ENCODE measurements around the gene ADTRP.
"Not testable (repeated sequence)": the region's sequence is repeated elsewhere in the genome, so short reads cannot be mapped to it uniquely, and the experiment has no call there.

The ADTRP gene

DNA sequence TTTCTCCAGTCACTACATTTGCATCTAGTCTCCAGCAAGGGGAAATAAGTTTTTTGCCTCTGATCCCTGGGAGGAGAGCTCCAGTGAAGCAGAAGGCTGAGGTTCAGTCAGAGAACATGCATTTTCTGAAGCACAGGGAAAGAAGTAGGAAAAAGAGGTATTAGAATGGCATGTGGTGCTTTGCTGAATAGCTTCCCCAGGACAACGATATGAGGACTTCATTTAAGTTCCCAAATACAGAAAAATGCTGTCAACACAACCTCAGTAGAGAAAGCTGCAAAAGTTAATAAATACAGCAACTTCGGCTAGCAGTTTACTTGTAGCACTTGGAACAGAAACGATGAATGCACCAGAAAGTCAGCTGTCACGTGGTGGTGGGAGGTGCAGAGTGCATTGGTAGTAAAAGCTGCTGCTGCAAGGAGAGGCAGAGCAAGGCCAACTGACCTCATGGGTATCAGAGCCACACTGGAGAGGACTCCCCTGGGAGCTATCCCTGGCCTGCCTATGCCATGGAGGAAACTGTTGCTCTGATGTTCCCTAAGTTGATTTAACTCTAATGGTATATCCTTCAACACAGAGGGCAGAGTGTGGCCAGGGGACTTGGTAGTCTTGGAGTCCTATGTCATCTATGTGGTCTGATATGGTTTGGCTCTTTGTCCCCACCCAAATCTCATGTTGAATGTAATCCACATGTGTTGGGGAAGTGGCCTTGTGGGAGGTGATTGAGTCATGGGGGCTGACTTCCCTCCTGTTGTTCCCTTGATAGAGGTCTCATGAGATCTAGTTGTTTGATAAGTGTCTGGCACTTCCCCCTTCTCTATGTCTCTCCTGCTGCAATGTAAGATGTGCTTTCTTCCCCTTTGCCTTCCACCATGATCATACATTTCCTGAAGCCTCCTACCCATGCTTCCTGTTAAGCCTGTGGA is 85.9 kb downstream of the ADTRP start:
- Histone ChIP-seq H3K9me3 (ENCODE audit: severe bottlenecking) (no peaks in the 10 kb centered on the region), H3K4me3 (ENCODE audit: low read depth, low read length) (no peak overlapping the region), H3K36me3 (no peaks in the 10 kb centered on the region), H3K27ac (no peak overlapping the region), H3K27me3 (ENCODE audit: insufficient read depth, low read depth, severe bottlenecking) (no peaks in the 10 kb centered on the region)
- TF ChIP-seq, protein P1, sequence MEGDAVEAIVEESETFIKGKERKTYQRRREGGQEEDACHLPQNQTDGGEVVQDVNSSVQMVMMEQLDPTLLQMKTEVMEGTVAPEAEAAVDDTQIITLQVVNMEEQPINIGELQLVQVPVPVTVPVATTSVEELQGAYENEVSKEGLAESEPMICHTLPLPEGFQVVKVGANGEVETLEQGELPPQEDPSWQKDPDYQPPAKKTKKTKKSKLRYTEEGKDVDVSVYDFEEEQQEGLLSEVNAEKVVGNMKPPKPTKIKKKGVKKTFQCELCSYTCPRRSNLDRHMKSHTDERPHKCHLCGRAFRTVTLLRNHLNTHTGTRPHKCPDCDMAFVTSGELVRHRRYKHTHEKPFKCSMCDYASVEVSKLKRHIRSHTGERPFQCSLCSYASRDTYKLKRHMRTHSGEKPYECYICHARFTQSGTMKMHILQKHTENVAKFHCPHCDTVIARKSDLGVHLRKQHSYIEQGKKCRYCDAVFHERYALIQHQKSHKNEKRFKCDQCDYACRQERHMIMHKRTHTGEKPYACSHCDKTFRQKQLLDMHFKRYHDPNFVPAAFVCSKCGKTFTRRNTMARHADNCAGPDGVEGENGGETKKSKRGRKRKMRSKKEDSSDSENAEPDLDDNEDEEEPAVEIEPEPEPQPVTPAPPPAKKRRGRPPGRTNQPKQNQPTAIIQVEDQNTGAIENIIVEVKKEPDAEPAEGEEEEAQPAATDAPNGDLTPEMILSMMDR (IDR thresholded peaks at IDR 0.05; ENCODE audit: low read depth, low read length) = no peak
- DNase-seq = no peak

DNA sequence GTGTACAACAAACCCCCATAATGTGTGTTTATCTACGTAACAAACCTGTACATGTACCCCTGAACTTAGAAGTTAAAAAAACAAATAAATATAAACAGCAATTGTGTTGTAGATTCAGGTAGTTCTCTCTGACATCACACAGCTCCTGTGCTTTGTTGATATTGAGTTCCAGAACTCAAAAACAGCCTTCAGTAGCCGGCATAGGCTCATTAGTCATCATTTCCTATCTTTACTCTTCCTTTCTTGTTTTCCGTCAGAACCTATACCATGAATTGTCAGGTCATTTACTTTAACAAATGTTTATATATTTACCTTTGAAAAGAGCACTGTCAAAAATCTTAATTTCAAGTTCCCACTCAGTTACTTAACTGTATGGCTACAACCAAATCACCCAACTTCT is 88.8 kb downstream of the ADTRP start:
- Histone ChIP-seq H3K27me3 (ENCODE audit: insufficient read depth, low read depth, severe bottlenecking) (no peaks in the 10 kb centered on the region), H3K36me3 (no peaks in the 10 kb centered on the region), H3K27ac (no peak overlapping the region), H3K4me3 (ENCODE audit: low read depth, low read length) (no peak overlapping the region), H3K9me3 (ENCODE audit: severe bottlenecking) (no peaks in the 10 kb centered on the region)
- DNase-seq = no peak
- TF ChIP-seq, protein P1 (IDR thresholded peaks at IDR 0.05; ENCODE audit: low read depth, low read length) = no peak

DNA sequence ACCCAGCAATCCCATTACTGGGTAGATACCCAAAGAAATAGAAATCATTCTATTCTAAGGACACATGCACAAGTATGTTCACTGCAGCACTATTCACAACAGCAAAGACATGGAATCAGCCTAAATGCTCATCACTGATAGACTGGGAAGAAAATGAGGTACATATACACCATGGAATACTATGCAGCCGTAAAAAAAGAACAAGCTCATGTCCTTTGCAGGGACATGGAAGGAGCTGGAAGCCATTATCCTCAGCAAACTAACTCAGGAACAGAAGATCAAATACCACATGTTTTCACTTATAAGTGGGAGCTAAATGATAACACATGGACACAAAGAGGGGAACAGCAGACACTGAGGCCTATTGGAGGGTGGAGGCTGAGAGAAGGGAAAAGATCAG is 89.2 kb downstream of the ADTRP start:
- not testable (repeated sequence) for H3K36me3 ChIP-seq; H3K27ac ChIP-seq; DNase-seq; H3K4me3 ChIP-seq (ENCODE audit: low read depth, low read length); H3K9me3 ChIP-seq (ENCODE audit: severe bottlenecking); H3K27me3 ChIP-seq (ENCODE audit: insufficient read depth, low read depth, severe bottlenecking)

DNA sequence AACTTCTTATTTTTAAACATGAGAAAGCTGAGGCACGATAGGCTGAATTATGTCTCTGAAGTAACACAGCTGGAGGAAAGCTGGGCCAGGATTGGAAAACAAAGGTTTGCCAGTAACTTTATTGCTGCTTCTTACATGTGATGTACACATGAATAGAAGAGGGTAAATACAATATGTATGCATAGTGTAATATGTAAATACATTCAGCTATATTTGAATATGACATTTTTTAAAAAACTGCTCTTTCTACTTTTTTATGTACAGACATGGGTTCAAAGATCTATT is 90.2 kb downstream of the ADTRP start:
- H3K4me3 ChIP-seq (ENCODE audit: low read depth, low read length) = no peak overlapping the region
- H3K36me3 ChIP-seq = no peaks in the 10 kb centered on the region
- no peaks in the 10 kb centered on the region for H3K9me3 ChIP-seq (ENCODE audit: severe bottlenecking)
- no peak for DNase-seq
- TF ChIP-seq, protein P1 (IDR thresholded peaks at IDR 0.05; ENCODE audit: low read depth, low read length) = no peak
- H3K27ac ChIP-seq = no peak overlapping the region
- H3K27me3 ChIP-seq (ENCODE audit: insufficient read depth, low read depth, severe bottlenecking) = no peaks in the 10 kb centered on the region

DNA sequence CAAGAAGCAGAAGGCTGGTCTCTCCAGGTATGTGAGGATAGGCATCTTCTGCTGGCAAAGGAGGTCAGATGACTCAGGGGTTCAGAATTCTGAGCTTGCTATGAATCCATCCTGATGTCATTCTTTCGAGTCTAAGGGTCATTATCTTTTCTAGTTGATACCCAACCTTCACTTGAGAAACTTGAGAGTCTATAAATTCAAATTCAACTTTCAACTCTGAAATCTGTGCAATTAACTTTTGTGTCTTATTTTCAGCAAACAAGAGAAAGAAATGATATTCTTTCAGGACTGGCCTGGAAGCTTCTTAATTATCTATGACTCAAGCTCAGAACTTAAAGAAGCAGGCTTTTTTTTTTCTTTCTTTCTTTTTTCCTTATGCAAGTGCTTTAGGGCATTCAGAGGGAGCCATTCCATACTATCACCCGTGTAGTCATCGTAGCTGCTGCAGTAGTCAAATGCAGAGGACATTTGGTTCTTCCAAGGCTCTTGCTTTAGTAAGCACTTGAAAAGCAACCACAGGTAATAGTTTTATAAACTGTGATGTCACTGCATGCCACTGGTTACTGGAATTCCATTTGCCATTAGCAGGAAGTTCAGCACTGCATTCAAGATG is 93.0 kb downstream of the ADTRP start:
- H3K27ac ChIP-seq = no peak overlapping the region
- TF ChIP-seq, protein P1 (IDR thresholded peaks at IDR 0.05; ENCODE audit: low read depth, low read length) = no peak
- H3K27me3 ChIP-seq (ENCODE audit: insufficient read depth, low read depth, severe bottlenecking) = no peaks in the 10 kb centered on the region
- DNase-seq = no peak
- no peak overlapping the region for H3K4me3 ChIP-seq (ENCODE audit: low read depth, low read length)
- no peaks in the 10 kb centered on the region for H3K36me3 ChIP-seq
- no peaks in the 10 kb centered on the region for H3K9me3 ChIP-seq (ENCODE audit: severe bottlenecking)

DNA sequence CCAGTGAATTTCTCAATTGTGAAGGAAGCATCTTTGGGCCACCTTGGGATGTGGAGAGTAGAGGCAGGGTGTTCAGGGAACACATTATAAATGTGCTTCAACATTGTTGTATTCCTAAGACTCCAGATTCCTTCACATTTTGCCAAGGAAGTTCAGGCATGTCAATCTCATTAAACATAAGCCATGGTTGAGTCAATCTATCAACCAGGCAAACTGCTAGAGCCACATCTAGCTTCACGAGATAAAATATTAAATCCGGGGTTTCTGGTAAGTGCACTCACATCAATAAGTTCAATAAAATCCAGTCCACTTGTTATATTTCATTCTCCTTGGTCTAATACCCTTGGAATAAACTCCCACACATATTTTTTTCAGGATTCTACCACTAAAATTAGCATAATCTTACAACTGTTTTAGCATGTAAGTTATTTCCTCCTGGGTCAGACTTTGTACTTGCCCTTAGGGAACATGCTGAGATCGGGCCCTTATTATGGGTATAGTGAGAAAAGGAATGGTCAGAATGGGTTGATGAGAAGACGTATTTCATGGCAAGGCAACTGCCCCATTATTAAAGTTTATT is 93.6 kb downstream of the ADTRP start:
- TF ChIP-seq, protein P1 (IDR thresholded peaks at IDR 0.05; ENCODE audit: low read depth, low read length) = no peak
- Histone ChIP-seq H3K27me3 (ENCODE audit: insufficient read depth, low read depth, severe bottlenecking) (no peaks in the 10 kb centered on the region), H3K4me3 (ENCODE audit: low read depth, low read length) (no peak overlapping the region), H3K36me3 (no peaks in the 10 kb centered on the region), H3K9me3 (ENCODE audit: severe bottlenecking) (no peaks in the 10 kb centered on the region), H3K27ac (no peak overlapping the region)
- no peak for DNase-seq
